WTC11 (cell line): ENCODE results near the gene CLEC18B. TPM values are rescaled to one million over a fixed set of nuclear protein-coding genes. Genes with fewer than 3 reads are reported as not detected.

ENCODE experiments used
- ATAC-seq: fragments of 200-7000 bp; cut with Tn5 transposase; 2 replicates; pipeline ENCODE4 v1.10.0; 2021; ENCODE audit warnings: mild to moderate bottlenecking, moderate library complexity
- CTCF ChIA-PET: fragments of 300-600 bp; sonication (Branson Sonifier 250); formaldehyde crosslinking; loops from one replicate; lab custom pipeline; 2021; ENCODE audit warnings: antibody characterized with exemption; lab: Charles Lee
- POLR2A ChIA-PET: fragments of 350-600 bp; sonication (Branson Sonifier 250); formaldehyde crosslinking; loops from one replicate; lab custom pipeline; 2021; ENCODE audit warnings: antibody characterized with exemption; lab: Charles Lee
- DNase-seq: peaks from one replicate; pipeline ENCODE4 v3.0.0; 2021; ENCODE audit warnings: low spot score
- H3K27ac Mint-ChIP-seq: 2 replicates; pipeline ENCODE4 v1.8.0; 2021; ENCODE audit warnings: mixed read lengths
- H3K27me3 Mint-ChIP-seq: 2 replicates; pipeline ENCODE4 v1.8.0; 2021; ENCODE audit warnings: low read depth, mild to moderate bottlenecking, moderate library complexity, mixed read lengths
- H3K36me3 Mint-ChIP-seq: 2 replicates; pipeline ENCODE4 v1.8.0; 2021; ENCODE audit warnings: mixed read lengths
- H3K4me1 Mint-ChIP-seq: 2 replicates; pipeline ENCODE4 v1.8.0; 2022; ENCODE audit warnings: mixed read lengths
- H3K4me3 Mint-ChIP-seq: 2 replicates; pipeline ENCODE4 v1.8.0; 2021; ENCODE audit warnings: mild to moderate bottlenecking, moderate library complexity, mixed read lengths
- H3K9me3 Mint-ChIP-seq: 2 replicates; pipeline ENCODE4 v1.8.0; 2021; ENCODE audit warnings: mixed read lengths
- CREB1 ChIP-seq: sonication (generic); formaldehyde crosslinking; IDR thresholded peaks from 2 replicates; pipeline ENCODE4 v1.8.0; 2023; ENCODE audit warnings: mild to moderate bottlenecking, missing genetic modification reagents
- FOXK1 ChIP-seq: sonication (generic); formaldehyde crosslinking; IDR thresholded peaks from 2 replicates; pipeline ENCODE4 v1.8.0; 2022; ENCODE audit warnings: mild to moderate bottlenecking, moderate library complexity, missing genetic modification reagents
- GABPB1 ChIP-seq: sonication (generic); formaldehyde crosslinking; IDR thresholded peaks from 2 replicates; pipeline ENCODE4 v1.8.1; 2023; ENCODE audit warnings: mild to moderate bottlenecking, missing genetic modification reagents
- GRHL2 ChIP-seq: fragments of 250-450 bp; sonication (Bioruptor Pico); IDR thresholded peaks from 2 replicates; pipeline ENCODE4 v1.8.0; 2022; ENCODE audit warnings: mild to moderate bottlenecking, moderate library complexity; ENCODE audit not compliant: insufficient replicate concordance, severe bottlenecking
- HMGA2 ChIP-seq: fragments of 250-450 bp; sonication (Bioruptor Pico); IDR thresholded peaks from 2 replicates; pipeline ENCODE4 v1.4.0; 2021; ENCODE audit warnings: mild to moderate bottlenecking, moderate library complexity
- KAT7 ChIP-seq: sonication (generic); formaldehyde crosslinking; IDR thresholded peaks from 2 replicates; pipeline ENCODE4 v1.8.1; 2023; ENCODE audit warnings: missing genetic modification reagents, mild to moderate bottlenecking, borderline replicate concordance
- ZNF219 ChIP-seq: sonication (generic); formaldehyde crosslinking; IDR thresholded peaks from 2 replicates; pipeline ENCODE4 v1.8.0; 2023; ENCODE audit warnings: missing genetic modification reagents, mild to moderate bottlenecking, borderline replicate concordance
- ZNF317 ChIP-seq: sonication (generic); formaldehyde crosslinking; IDR thresholded peaks from 2 replicates; pipeline ENCODE4 v1.8.1; 2023; ENCODE audit warnings: low read depth, mild to moderate bottlenecking, moderate library complexity, missing genetic modification reagents, borderline replicate concordance
- ZNF423 ChIP-seq: fragments of 250-450 bp; sonication (Bioruptor Pico); IDR thresholded peaks from 2 replicates; pipeline ENCODE4 v2.1.2; 2022; ENCODE audit warnings: mild to moderate bottlenecking, moderate library complexity
- total RNA-seq: library from RNA; stranded (reverse); gene quantifications from 3 replicates; pipeline ENCODE4 v1.2.3, GENCODE V29; 2021
- TF ChIP-seq, protein P1 (sequence below): sonication (generic); formaldehyde crosslinking; IDR thresholded peaks from 2 replicates; pipeline ENCODE4 v1.8.0; 2023; ENCODE audit warnings: missing genetic modification reagents, mild to moderate bottlenecking, borderline replicate concordance
- TF ChIP-seq, protein P2 (sequence below): fragments of 250-450 bp; sonication (Bioruptor Pico); IDR thresholded peaks from 2 replicates; pipeline ENCODE4 v1.9.0; 2021; ENCODE audit warnings: mild to moderate bottlenecking
- TF ChIP-seq, protein P3 (sequence below): sonication (generic); formaldehyde crosslinking; IDR thresholded peaks from 2 replicates; pipeline ENCODE4 v1.8.1; 2023; ENCODE audit warnings: mild to moderate bottlenecking, missing genetic modification reagents, moderate library complexity
- TF ChIP-seq, protein P4 (sequence below): sonication (generic); formaldehyde crosslinking; IDR thresholded peaks from 2 replicates; pipeline ENCODE4 v1.8.1; 2022; ENCODE audit warnings: low read depth, missing genetic modification reagents, borderline replicate concordance
- TF ChIP-seq, protein P5 (sequence below): sonication (generic); formaldehyde crosslinking; IDR thresholded peaks from 2 replicates; pipeline ENCODE4 v1.8.1; 2023; ENCODE audit warnings: mild to moderate bottlenecking, missing genetic modification reagents, borderline replicate concordance

Gene CLEC18B
- total RNA-seq, 1 experiment from 2014 or later: 0.20 TPM

DNA sequence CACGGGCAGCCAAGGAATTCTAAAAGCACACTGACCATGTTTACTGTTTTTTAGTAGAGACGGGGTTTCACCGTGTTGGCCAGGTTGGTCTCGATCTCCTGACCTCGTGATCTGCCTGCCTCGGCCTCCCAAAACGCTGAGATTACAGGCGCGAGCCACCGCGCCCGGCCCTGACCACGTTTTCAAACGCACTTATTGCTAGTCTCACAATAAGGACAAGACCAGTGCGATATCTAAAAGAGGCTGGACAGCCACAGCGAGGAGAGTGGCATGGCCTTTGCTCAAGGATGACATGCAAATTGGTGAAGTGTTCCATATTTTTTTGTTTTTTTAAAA is 35.0 kb upstream of the CLEC18B start:
- POLR2A ChIA-PET: no interaction called here
- no peaks in the 10 kb centered on the region for H3K27me3 Mint-ChIP-seq
- H3K9me3 Mint-ChIP-seq: no peaks in the 10 kb centered on the region
- no peaks in the 10 kb centered on the region for H3K4me1 Mint-ChIP-seq
- H3K27ac Mint-ChIP-seq: no peak overlapping the region
- CTCF ChIA-PET: no interaction called here
- DNase-seq (no peak), ATAC-seq (no peak)
- H3K36me3 Mint-ChIP-seq: peaks cover 68% of the 10 kb centered on the region
- no peak overlapping the region for H3K4me3 Mint-ChIP-seq
- no peak for TF ChIP-seq ZNF423 (CRISPR knock-in tag)

DNA sequence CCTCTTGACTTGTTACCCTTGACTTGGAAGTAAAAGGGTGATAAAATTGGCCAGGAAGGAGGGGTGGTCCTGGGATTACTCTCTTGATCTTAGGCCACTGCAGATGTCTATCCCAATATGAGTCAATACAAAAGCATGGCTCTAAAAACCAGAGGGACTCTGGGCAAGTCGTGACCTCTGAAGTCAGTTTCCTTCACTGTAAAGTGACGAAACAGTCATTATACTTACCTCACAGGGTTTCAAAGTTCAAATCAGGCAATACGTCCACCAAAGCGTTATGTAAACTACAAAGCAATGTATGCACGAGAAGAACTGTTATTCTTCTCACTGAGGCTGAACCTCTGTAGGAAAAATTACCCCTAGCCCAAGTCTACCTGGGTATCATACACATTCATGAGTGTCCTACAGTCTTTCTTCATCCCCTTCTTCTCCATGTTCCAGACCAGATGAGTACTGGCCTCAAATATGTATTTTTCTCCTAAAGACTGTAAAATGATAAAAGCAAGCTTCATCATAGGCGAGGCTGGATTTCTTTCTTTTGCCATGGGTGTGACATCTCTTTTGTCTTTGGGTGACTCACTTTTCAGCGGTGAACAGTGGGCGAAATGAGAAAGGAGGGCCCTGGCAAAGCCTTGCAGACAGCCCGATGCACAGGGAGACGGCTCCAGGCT is 34.5 kb upstream of the CLEC18B start:
- Mint-ChIP-seq H3K36me3 (peaks cover 72% of the 10 kb centered on the region), H3K4me3 (no peak overlapping the region), H3K9me3 (no peaks in the 10 kb centered on the region), H3K27ac (no peak overlapping the region), H3K4me1 (no peaks in the 10 kb centered on the region)
- ChIA-PET CTCF (no interaction called here), POLR2A (no interaction called here)
- no peak for DNase-seq
- no peak for ATAC-seq
- TF ChIP-seq, protein P1, sequence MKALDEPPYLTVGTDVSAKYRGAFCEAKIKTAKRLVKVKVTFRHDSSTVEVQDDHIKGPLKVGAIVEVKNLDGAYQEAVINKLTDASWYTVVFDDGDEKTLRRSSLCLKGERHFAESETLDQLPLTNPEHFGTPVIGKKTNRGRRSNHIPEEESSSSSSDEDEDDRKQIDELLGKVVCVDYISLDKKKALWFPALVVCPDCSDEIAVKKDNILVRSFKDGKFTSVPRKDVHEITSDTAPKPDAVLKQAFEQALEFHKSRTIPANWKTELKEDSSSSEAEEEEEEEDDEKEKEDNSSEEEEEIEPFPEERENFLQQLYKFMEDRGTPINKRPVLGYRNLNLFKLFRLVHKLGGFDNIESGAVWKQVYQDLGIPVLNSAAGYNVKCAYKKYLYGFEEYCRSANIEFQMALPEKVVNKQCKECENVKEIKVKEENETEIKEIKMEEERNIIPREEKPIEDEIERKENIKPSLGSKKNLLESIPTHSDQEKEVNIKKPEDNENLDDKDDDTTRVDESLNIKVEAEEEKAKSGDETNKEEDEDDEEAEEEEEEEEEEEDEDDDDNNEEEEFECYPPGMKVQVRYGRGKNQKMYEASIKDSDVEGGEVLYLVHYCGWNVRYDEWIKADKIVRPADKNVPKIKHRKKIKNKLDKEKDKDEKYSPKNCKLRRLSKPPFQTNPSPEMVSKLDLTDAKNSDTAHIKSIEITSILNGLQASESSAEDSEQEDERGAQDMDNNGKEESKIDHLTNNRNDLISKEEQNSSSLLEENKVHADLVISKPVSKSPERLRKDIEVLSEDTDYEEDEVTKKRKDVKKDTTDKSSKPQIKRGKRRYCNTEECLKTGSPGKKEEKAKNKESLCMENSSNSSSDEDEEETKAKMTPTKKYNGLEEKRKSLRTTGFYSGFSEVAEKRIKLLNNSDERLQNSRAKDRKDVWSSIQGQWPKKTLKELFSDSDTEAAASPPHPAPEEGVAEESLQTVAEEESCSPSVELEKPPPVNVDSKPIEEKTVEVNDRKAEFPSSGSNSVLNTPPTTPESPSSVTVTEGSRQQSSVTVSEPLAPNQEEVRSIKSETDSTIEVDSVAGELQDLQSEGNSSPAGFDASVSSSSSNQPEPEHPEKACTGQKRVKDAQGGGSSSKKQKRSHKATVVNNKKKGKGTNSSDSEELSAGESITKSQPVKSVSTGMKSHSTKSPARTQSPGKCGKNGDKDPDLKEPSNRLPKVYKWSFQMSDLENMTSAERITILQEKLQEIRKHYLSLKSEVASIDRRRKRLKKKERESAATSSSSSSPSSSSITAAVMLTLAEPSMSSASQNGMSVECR (CRISPR knock-in tag): no peak
- TF ChIP-seq GRHL2: no peak
- TF ChIP-seq ZNF219: no peak
- TF ChIP-seq, protein P2, sequence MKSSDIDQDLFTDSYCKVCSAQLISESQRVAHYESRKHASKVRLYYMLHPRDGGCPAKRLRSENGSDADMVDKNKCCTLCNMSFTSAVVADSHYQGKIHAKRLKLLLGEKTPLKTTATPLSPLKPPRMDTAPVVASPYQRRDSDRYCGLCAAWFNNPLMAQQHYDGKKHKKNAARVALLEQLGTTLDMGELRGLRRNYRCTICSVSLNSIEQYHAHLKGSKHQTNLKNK: no peak
- TF ChIP-seq GABPB1 (CRISPR knock-in tag): peak; percentile 92
- TF ChIP-seq, all 79 proteins: peak for 1
- H3K27me3 Mint-ChIP-seq: no peaks in the 10 kb centered on the region

DNA sequence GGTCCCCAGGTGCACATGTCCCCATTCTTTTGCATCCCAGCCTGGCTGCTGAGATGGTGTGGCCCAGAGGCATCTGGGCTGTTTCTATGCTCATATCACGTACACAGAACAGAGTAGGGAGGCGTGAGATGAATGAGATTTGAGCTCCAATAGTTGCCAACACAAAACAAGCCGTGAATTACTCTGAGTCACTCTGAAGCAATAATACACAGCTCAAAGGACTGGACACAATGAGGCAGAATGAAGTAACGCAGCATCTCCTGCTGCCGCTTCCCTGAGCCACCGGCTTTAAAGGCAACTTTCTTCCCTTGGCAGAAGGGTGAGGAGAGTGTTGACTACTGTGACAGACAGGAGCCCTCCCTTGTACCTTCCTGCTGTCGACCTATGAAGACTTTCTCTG is 33.9 kb upstream of the CLEC18B start:
- CTCF ChIA-PET: no interaction called here
- DNase-seq (no peak), ATAC-seq (no peak)
- H3K9me3 Mint-ChIP-seq: no peaks in the 10 kb centered on the region
- no peak overlapping the region for H3K27ac Mint-ChIP-seq
- POLR2A ChIA-PET: interaction anchor here (0.6 kb wide), 1 partner anchor 147 kb away, joined by 6 read pairs; no protein-coding TSS in a partner anchor
- H3K27me3 Mint-ChIP-seq: no peaks in the 10 kb centered on the region
- peaks cover 70% of the 10 kb centered on the region for H3K36me3 Mint-ChIP-seq
- H3K4me1 Mint-ChIP-seq: no peaks in the 10 kb centered on the region
- no peak overlapping the region for H3K4me3 Mint-ChIP-seq
- TF ChIP-seq, protein P3, sequence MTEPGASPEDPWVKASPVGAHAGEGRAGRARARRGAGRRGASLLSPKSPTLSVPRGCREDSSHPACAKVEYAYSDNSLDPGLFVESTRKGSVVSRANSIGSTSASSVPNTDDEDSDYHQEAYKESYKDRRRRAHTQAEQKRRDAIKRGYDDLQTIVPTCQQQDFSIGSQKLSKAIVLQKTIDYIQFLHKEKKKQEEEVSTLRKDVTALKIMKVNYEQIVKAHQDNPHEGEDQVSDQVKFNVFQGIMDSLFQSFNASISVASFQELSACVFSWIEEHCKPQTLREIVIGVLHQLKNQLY: no peak
- TF ChIP-seq, protein P4, sequence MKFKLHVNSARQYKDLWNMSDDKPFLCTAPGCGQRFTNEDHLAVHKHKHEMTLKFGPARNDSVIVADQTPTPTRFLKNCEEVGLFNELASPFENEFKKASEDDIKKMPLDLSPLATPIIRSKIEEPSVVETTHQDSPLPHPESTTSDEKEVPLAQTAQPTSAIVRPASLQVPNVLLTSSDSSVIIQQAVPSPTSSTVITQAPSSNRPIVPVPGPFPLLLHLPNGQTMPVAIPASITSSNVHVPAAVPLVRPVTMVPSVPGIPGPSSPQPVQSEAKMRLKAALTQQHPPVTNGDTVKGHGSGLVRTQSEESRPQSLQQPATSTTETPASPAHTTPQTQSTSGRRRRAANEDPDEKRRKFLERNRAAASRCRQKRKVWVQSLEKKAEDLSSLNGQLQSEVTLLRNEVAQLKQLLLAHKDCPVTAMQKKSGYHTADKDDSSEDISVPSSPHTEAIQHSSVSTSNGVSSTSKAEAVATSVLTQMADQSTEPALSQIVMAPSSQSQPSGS (CRISPR knock-in tag): no peak
- TF ChIP-seq, protein P5, sequence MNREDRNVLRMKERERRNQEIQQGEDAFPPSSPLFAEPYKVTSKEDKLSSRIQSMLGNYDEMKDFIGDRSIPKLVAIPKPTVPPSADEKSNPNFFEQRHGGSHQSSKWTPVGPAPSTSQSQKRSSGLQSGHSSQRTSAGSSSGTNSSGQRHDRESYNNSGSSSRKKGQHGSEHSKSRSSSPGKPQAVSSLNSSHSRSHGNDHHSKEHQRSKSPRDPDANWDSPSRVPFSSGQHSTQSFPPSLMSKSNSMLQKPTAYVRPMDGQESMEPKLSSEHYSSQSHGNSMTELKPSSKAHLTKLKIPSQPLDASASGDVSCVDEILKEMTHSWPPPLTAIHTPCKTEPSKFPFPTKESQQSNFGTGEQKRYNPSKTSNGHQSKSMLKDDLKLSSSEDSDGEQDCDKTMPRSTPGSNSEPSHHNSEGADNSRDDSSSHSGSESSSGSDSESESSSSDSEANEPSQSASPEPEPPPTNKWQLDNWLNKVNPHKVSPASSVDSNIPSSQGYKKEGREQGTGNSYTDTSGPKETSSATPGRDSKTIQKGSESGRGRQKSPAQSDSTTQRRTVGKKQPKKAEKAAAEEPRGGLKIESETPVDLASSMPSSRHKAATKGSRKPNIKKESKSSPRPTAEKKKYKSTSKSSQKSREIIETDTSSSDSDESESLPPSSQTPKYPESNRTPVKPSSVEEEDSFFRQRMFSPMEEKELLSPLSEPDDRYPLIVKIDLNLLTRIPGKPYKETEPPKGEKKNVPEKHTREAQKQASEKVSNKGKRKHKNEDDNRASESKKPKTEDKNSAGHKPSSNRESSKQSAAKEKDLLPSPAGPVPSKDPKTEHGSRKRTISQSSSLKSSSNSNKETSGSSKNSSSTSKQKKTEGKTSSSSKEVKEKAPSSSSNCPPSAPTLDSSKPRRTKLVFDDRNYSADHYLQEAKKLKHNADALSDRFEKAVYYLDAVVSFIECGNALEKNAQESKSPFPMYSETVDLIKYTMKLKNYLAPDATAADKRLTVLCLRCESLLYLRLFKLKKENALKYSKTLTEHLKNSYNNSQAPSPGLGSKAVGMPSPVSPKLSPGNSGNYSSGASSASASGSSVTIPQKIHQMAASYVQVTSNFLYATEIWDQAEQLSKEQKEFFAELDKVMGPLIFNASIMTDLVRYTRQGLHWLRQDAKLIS (CRISPR knock-in tag): no peak
- no peak for TF ChIP-seq FOXK1
- no peak for TF ChIP-seq KAT7 (CRISPR knock-in tag)
- TF ChIP-seq CREB1 (CRISPR knock-in tag): no peak
- no peak for TF ChIP-seq HMGA2
- TF ChIP-seq, protein P1 (CRISPR knock-in tag): no peak
- no peak for TF ChIP-seq ZNF317 (CRISPR knock-in tag)
